HepG2 (cell line): ENCODE results near the gene IRF1. TPM values are rescaled to one million over a fixed set of nuclear protein-coding genes. Genes with fewer than 3 reads are reported as not detected.

Experiments used
- ATAC-seq: fragments of 200-7000 bp; cut with Tn5 transposase; 3 replicates; pipeline ENCODE4 v1.9.1; 2020; ENCODE audit warnings: mild to moderate bottlenecking, moderate library complexity
- BruUV-seq: library from RNA; stranded (reverse); fragments of 400-500 nt; replicated peaks from 2 replicates; lab custom pipeline; 2021; lab: Mats Ljungman, UMichigan
- CTCF ChIA-PET: fragments of 300-600 bp; formaldehyde crosslinking; extraction: SDS; loops from one replicate; lab custom pipeline; 2021; ENCODE audit warnings: low total read pairs, inconsistent platforms, low intra/inter-chr PET ratio; lab: Yijun Ruan, JAX
- POLR2A ChIA-PET: fragments of 350-600 bp; sonication (Branson Sonifier 250); formaldehyde crosslinking; loops from one replicate; lab custom pipeline; 2020; ENCODE audit warnings: antibody characterized with exemption, inconsistent platforms; lab: Yijun Ruan, JAX
- DNase-seq: peaks from one replicate; pipeline ENCODE4 v3.0.0-alpha.2; 2015; ENCODE audit warnings: low spot score
- FAIRE-seq: peaks from 3 replicates; lab custom pipeline; 2011; peaks lifted over from hg19 to GRCh38; lab: Jason Lieb, UNC
- H2AFZ ChIP-seq: one replicate; pipeline ENCODE4 v1.6.1; 2011; ENCODE audit warnings: low read length, inconsistent platforms
- H3K27ac ChIP-seq: fragments of 300-600 bp; 3 replicates; pipeline ENCODE4 v1.8.0; 2011; ENCODE audit warnings: mixed run types, mild to moderate bottlenecking, mixed read lengths, low read length, inconsistent platforms; ENCODE audit not compliant: insufficient read depth; ENCODE audit errors: extremely low read length
- H3K27me3 ChIP-seq, 2 experiments: fragments of 200-600 bp in 1 of 2; 2 replicates in 1 of 2; 3 replicates in 1 of 2; pipeline versions ENCODE4 v1.6.0 to v1.8.0; 2011; ENCODE audit warnings: low read length in 2 of 2, mild to moderate bottlenecking in 2 of 2, moderate library complexity in 2 of 2, inconsistent platforms in 1 of 2; ENCODE audit not compliant: insufficient read depth in 2 of 2, control insufficient read depth in 1 of 2
- H3K36me3 ChIP-seq, 2 experiments: fragments of 200-600 bp in 1 of 2; replicated peaks in 1 of 2; 2 replicates in 1 of 2; 3 replicates in 1 of 2; pipeline versions ENCODE4 v1.5.1 to v1.8.0; 2011; ENCODE audit warnings: low read length in 2 of 2, inconsistent platforms in 1 of 2; ENCODE audit not compliant: insufficient read depth in 2 of 2, control insufficient read depth in 1 of 2
- H3K4me1 ChIP-seq: 2 replicates; pipeline ENCODE4 v1.5.1; 2012; ENCODE audit warnings: low read length, inconsistent platforms; ENCODE audit not compliant: insufficient read depth
- H3K4me2 ChIP-seq: 2 replicates; pipeline ENCODE4 v1.6.0; 2011; ENCODE audit warnings: low read depth, low read length, inconsistent platforms
- H3K4me3 ChIP-seq, 3 experiments: fragments of 200-600 bp in 1 of 3; sonication (generic), shearing (Covaris generic) in 1 of 3; replicated peaks in 1 of 3; 2 replicates each; pipeline ENCODE4 v1.5.1; 2011 to 2016; ENCODE audit warnings: low read length in 3 of 3, inconsistent platforms in 2 of 3, low read depth in 2 of 3, mild to moderate bottlenecking in 2 of 3, control low read depth in 1 of 3, mixed read lengths in 1 of 3; ENCODE audit not compliant: insufficient read depth in 1 of 3
- H3K79me2 ChIP-seq: one replicate; pipeline ENCODE4 v1.6.1; 2011; ENCODE audit warnings: low read length, inconsistent platforms; ENCODE audit not compliant: insufficient read depth
- H3K9ac ChIP-seq: 2 replicates; pipeline ENCODE4 v1.6.0; 2011; ENCODE audit warnings: mild to moderate bottlenecking, low read depth, low read length, inconsistent platforms; ENCODE audit not compliant: insufficient read depth
- H3K9me3 ChIP-seq: 2 replicates; pipeline ENCODE4 v1.5.1; 2012; ENCODE audit warnings: mild to moderate bottlenecking, low read length
- H4K20me1 ChIP-seq: 2 replicates; pipeline ENCODE4 v1.6.0; 2011; ENCODE audit warnings: inconsistent platforms, mild to moderate bottlenecking, low read length, moderate library complexity; ENCODE audit not compliant: insufficient read depth
- HDAC6 ChIP-seq: fragments of 200-600 bp; sonication (generic); IDR thresholded peaks from 2 replicates; pipeline ENCODE4 v1.7.0; 2017; ENCODE audit warnings: mild to moderate bottlenecking, antibody characterized with exemption, low read length, low read depth
- HNRNPK ChIP-seq: fragments of 200-400 bp; formaldehyde crosslinking; IDR thresholded peaks from 2 replicates; pipeline ENCODE4 v1.6.1; 2018; ENCODE audit warnings: low read length, low read depth, moderate library complexity, mild to moderate bottlenecking; ENCODE audit not compliant: poor library complexity, severe bottlenecking
- HNRNPUL1 ChIP-seq: fragments of 200-400 bp; formaldehyde crosslinking; IDR thresholded peaks from 2 replicates; pipeline ENCODE4 v1.6.1; 2017; ENCODE audit warnings: low read depth, mild to moderate bottlenecking, low read length, moderate library complexity
- MXD1 ChIP-seq: sonication (generic); formaldehyde crosslinking; IDR thresholded peaks from 2 replicates; pipeline ENCODE4 v1.4.0; 2020; ENCODE audit warnings: mild to moderate bottlenecking, missing genetic modification reagents
- TCF7 ChIP-seq: sonication (generic); IDR thresholded peaks from 2 replicates; pipeline ENCODE4 v1.6.1; 2016; ENCODE audit warnings: antibody characterized with exemption, low read depth
- ZNF781 ChIP-seq: sonication (generic); formaldehyde crosslinking; IDR thresholded peaks from 2 replicates; pipeline ENCODE4 v1.5.1; 2020; ENCODE audit warnings: borderline replicate concordance, mild to moderate bottlenecking, missing genetic modification reagents; ENCODE audit errors: not compliant biosample characterization
- WGBS: methylation state at CpG from one replicate; pipeline ENCODE4 v1.1.6; 2017; ENCODE audit warnings: low lambda C conversion rate; 5-methylcytosine and 5-hydroxymethylcytosine counted together
- in situ Hi-C: cut with HindIII; loops from 2 replicates; pipeline ENCODE4 v1.10.0; 2017; ENCODE audit warnings: low pct_unique_long_range_greater_than_20kb; ENCODE audit not compliant: extremely low pct_ligation_motif_present
- intact Hi-C: fragments of 100-400 bp; cut with micrococcal nuclease; formaldehyde crosslinking; loops from one replicate; pipeline ENCODE4 v1.10.0; 2022; ENCODE audit not compliant: unreplicated experiment
- polyA plus RNA-seq, 8 experiments: library from polyadenylated mRNA; depleted of rRNA in 3 of 8; stranded (reverse) in 7 of 8; unstranded in 1 of 8; fragments of >200 nt; fragmentation: Illumina TruSeq in 4 of 8; extraction: Trizol in 4 of 8; gene quantifications; 2 replicates each; pipeline versions ENCODE4 v1.2.1 to v1.2.3, GENCODE V29; 2011 to 2016; ENCODE audit warnings: low read depth in 4 of 8, missing spikeins in 1 of 8, mixed read lengths in 1 of 8; ENCODE audit not compliant: insufficient read depth in 1 of 8
- total RNA-seq, 5 experiments: library from RNA; depleted of rRNA; stranded (reverse); fragments of >200 nt; fragmentation: Illumina TruSeq; extraction: Trizol; gene quantifications; 2 replicates each; pipeline ENCODE4 v1.2.3, GENCODE V29; 2016; ENCODE audit warnings: low read depth in 1 of 5

Gene IRF1
- total and polyA plus RNA-seq, 2 of the 13 experiments (the other 11 are each of a cell fraction or from before 2014, with no cell fraction given): 4.1 to 8.8 TPM

- TF ChIP-seq TCF7 (no peak), HNRNPK (no peak), HDAC6 (no peak), MXD1 (CRISPR knock-in tag) (no peak)
Measured at GRCh38 chr5:132483661-132484390, 6.7 kb downstream of the IRF1 start (continued).

- Histone ChIP-seq H3K4me2 (no peak overlapping the region), H3K9ac (no peak overlapping the region), H3K79me2 (no peaks in the 10 kb centered on the region), H3K4me1 (peaks cover 21% of the 10 kb centered on the region), H3K27me3 (no peaks in the 10 kb centered on the region), H2AFZ (no peak overlapping the region), H3K36me3 (peaks cover 19 to 46% of the 10 kb centered on the region in 2 experiments; a peak in 4 of 5 replicates), H3K27ac (no peak overlapping the region), H4K20me1 (no peaks in the 10 kb centered on the region), H3K9me3 (no peaks in the 10 kb centered on the region), H3K4me3 (no peak overlapping the region)
- in situ Hi-C loops: no loop called here
- no TSS peak for BruUV-seq
- 90% methylated on average over 8 of the region's 8 CpGs for WGBS
- no peak for FAIRE-seq
- intact Hi-C loops: no loop called here
- DNase-seq: no peak
- ATAC-seq: no peak
- ChIA-PET POLR2A (no interaction called here), CTCF (no interaction called here)
- no peak for TF ChIP-seq HNRNPUL1
- TF ChIP-seq ZNF781 (CRISPR knock-in tag): no peak
Measured at GRCh38 chr5:132483101-132483500, 7.5 kb downstream of the IRF1 start.
